ENCODE results near the gene HEXIM1.
A peak's percentile ranks its signal among the peaks of the same experiment; 100 is the strongest.
"Not testable (repeated sequence)": the region's sequence is repeated elsewhere in the genome, so short reads cannot be mapped to it uniquely, and the experiment has no call there.

HEXIM1 gene

GRCh38 chr17:45114117-45114932, 34.0 kb upstream of the HEXIM1 start:
- no peak for DNase-seq

GRCh38 chr17:45115015-45115625, 33.2 kb upstream of the HEXIM1 start:
- DNase-seq = no peak

GRCh38 chr17:45115871-45116270, 32.4 kb upstream of the HEXIM1 start:
- no peak for DNase-seq

GRCh38 chr17:45116434-45117016, 31.8 kb upstream of the HEXIM1 start:
- DNase-seq = no peak

- no peak for DNase-seq
Measured at GRCh38 chr17:45117334-45117733, 30.9 kb upstream of the HEXIM1 start.

DNA sequence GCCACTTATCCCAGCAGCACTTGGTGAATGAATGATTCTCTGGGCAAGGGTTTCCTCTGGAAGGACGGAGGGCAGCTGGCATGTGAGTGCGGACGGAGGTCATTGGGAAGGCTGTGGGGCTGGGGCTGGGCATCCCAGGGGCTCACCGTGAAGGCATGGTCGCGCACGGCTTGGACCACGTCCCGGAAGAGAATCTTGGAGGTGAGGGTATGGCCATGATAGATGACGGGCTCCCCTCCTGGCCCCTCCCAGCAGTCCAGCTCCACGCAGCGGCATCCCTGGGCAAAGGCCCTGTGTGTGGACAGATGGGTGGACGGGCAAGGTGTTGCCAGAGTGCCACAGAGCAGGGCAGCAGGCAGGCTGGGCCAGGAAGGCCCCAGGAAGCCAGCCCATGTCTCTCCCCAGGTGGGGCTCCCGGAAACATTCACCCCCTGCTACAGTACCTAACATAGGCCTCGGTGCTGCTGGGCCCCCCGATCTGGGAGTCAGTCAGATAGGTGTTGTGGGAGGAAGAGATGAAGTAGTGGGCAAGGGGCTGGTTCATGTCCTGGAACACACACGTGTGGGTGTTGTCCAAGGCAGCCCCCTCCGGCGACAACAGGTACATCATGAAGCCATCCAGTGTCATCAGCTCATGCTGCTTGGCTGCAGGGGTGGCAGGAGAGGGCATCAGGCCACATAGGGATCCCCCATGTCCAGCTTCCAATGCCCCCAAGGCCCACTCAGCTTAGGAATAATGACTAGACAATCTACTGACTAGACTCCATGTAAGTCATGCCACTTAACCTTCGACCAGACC, 30.2 kb upstream of the HEXIM1 start:
- no peak for DNase-seq

DNA sequence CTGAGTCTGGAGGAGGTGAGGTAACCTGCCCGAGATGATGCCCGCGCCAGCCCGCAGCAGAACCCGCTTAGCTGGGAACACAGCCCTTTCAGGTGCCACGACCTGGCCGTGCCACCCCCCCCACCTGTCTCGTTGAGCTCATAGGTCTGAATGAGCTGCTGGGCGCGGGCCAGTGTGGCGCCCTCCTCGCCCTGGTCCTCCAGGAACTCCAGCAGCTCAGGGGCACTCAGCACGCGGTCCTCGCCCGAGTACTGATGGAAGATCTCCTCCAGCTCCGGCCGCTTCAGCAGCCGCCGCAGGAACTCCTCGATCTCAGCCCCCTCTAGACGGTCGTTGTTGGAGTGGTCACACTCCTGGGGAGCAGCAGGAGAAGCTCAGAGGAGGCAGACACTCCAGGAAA, 29.6 kb upstream of the HEXIM1 start:
- no peak for DNase-seq

DNA sequence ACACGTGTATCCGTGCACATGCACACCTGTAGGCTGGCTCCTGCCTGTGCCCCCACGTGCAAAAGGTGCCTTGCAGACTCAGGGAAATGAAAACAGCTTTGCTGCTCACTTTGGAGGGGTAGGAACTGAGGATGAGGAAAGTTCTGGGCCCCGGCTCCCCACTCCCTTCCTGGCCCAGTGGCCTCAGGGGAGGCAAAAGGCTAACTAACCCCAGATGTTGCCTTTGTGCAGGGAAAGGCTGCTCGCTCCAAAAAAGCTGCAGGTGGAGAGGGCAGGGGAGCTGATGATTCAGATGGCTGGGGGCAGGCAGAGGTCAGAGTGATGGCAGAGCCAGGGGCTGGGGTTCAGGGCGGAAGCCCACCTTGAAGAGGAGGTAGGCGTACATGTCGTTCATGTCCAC, 28.3 kb upstream of the HEXIM1 start:
- DNase-seq = no peak

DNA sequence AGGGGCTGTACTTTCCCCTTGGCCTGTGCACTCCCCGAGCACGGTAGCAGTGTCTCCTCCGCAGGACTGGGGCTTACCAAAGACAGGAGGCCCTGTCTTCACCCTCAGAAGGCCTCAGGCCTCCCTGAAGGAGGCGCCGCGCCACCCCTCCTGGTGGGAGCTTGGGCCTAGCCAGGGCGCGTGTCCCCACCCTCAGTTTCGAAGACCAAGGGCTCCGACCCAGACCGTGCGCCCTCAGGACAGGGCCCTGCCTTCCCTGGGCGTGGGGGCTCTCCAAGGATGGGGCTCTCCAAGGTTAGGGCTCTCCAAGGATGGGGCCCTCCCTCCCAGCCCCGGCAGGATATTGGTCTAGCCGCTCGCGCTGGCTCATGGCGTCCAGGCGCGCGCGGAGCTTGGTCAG, 27.7 kb upstream of the HEXIM1 start:
- DNase-seq = no peak

DNA sequence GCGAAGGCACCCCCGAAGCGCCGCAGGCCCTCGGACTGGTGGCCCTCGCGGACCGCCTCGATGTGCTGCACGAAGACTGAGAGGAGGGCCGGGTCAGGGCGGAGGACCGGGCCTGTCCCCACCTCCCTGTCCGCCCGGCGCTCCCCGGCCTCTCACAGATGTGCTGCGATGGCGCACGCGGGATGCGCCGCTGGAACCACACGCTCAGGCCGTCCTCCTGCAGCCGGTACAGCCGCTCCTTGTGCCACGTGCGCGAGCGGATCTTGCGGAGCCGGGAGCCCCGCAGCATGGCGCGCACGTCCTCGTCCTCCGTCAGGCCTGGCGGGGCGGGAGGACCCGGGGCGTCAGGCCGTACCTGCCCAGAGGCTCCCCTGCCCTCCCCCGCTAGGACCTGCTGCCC, 27.2 kb upstream of the HEXIM1 start:
- no peak for DNase-seq

DNA sequence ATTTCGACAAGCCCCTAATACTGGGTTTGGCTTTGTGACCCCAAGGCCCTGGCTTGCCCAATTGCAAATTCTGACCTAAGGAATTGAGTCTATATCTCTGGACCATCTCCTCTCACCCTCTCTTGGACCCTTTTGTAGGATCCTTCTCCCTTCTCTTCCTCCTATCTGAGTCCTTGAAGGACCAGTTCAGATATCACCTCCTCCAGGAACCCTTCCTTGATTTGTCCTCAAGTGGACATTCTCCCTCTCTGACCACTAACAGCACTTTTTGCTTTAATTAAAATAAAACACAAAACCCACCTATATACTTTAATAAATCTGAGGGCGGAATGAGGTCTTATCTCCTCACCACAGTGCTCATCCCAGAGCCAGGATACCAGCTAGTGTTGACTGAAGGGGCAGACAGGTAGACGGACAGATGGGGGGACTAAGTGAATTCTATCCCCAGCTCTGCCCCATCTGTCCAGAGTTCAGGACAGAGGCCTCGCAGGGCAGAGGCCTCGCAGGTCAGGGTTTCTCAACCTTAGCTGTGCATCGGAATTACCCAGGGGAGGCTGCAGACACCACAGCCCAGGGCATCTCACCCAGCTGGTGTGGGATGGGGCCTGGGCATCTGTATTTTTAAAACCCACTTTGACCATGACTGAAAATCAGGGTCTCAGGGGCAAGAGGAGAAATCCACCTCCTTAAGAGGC, 25.1 kb upstream of the HEXIM1 start:
- no peak for DNase-seq

DNA sequence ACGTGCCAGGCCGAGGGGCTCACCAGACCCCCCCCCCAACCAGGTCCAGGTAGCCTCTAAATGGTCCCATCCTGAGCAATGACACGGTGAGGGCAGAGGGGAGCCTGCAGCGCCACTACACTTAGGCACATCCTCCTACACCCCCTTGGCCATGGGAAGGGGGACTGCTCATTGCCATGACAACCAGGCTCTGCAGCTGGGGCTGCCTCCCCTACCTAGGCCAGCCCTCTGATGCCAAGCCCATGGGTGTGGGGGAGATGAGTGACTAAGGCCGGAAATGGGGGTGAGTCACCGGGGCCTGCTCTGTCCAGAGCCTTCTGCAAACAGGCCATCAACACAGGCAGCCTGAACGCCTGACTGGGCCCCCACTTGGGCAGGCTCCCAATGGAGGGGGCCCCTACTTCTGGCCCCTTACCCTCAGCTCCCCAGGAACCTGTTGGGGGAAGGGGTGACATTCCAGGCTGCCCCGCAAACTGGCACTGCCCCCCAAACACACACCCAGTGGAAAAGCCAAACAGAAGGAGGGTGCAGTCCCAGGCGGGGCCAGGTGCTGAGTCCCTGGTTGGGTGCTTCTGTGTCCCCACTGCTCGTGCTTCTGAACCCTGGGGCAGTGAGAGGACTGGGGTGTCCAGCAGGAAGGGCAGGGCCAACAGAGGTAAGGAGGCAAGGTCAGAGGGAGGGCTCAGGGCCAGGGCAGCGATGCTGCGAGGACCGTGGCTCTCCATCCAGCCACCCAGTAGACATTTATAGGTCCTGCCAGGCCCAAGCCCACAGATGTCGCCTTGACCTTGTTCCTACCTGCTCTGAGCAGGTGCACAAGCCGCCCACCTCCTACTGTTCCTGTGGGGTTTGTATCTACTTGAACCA, 24.1 kb upstream of the HEXIM1 start:
- DNase-seq = peak; percentile 21

DNA sequence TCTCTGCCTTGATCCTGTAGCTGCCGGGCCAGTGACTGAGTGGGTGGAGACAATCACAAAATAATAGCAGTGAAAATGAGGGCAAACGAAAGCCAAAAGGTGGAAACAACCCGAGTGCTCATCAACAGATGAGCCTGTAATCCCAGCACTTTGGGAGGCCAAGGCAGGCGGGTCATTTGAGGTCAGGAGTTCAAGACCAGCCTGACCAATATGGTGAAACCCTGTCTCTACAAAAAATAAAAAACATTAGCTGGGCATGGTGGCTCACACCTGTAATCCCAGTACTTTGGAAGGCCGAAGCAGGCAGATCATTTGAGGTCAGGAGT, 23.5 kb upstream of the HEXIM1 start:
- DNase-seq = not testable (repeated sequence)

- no peak for DNase-seq
Measured at GRCh38 chr17:45125509-45125908, 22.8 kb upstream of the HEXIM1 start.

GRCh38 chr17:45127207-45127547, 21.1 kb upstream of the HEXIM1 start:
- DNase-seq = no peak

DNA sequence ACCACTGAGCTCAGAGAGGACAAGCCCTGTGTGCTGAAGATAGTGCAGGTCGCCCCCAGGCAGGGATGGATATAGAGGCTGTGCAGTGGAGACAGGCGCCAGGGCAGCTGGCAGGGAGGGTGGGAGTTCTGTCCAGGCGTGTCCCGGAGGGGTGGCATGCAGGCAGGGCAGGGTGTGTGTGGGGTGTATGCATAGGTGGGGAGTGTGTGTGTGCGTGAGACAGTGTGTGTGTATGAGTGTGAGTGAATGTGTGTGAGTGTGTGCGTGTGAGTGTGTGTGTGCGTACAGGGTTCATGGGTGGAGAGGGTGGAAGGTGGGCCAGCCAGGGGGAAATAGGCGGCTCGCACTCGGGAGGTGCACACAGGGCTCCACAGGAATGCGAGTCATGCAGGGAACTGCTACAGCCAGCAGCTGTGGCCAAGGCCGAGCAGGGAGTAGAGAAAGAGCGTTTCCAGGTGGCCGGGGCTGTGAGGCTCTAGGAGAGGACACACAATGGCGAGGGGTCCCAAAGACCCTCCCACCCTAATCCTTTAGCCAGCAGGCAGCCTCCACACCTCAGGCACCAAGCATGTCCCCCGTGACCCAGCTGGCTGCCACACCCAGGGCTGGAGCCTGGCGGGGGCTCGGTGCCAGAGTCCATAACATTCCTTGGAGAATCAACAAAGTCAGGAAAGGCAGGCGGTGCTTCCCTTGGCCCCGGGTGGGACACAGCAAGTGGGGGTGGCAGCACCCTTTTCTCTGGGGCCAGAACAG, 20.6 kb upstream of the HEXIM1 start:
- no peak for DNase-seq

DNA sequence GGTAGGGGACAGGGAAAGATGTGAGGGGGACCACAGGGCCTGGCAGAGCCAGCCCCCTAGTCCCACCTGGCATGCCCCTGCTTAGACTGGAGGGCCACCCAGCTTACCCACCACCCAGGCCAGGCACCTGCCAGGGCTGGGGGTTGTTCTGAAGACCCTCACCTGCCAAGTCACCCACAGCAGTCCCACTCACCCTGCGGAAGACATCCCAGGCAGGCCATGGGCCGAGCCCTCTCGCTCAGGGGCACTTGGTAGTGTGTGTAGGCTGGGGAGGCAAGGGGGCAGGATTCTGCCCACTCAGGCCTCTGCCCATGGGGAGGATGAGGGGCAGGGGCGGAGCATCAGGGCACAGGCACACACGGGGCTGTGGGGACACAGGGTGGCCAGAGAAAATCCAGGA, 19.9 kb upstream of the HEXIM1 start:
- no peak for DNase-seq

DNA sequence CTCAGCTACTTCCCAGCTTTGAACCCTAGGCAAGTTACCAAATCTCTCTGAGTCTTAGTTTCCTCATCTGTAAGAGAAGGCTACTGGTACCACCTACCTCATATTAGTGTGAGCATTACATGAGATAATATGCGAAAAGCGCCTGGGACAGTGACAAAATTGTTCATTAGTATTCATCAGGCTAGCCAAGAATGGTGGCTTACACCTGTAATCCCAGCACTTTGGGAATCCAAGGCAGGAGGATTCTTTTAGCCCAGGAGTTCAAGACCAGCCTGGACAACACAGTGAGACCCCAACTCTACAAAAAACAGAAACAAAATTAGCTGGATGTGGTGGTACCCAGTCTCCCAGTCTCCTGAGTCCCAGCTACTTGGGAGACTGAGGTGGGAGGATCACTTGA, 19.3 kb upstream of the HEXIM1 start:
- no peak for DNase-seq

- DNase-seq = no peak
Measured at GRCh38 chr17:45129426-45129939, 18.8 kb upstream of the HEXIM1 start.

DNA sequence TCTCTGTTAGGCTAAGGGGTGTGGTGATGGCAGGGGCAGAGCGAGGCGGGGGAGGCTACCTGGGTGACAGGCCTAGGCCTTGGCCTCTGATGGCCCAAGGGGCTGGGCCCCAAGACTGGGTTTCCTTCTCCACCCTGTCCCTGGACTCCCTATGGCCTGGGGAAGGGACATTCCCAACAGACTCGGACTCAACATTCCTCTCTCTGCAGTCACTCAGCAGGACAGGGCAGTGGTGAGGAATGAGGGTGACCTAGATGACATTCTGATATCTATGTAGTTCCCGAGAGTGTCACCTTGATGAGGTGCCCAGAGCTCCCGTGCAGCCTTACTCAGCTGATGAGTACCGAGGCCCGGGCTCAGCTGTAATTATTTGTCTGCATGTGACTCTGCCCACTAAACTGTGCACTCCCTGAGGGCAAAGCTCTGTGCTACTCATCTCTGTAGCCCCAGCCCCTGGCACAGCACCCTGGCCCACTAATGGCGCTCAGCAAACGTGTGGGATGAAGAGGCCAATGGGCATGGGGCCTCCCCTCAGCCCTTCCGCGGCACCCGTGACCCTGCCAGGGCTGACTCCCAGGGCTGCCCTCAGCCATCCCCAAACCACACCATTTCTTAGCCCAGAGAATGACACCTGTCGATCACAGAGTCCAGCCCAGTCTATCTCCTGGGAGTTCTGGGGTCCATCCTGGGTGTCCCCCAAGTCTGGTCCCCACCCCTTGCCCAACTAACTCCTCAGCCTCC, 18.2 kb upstream of the HEXIM1 start:
- no peak for DNase-seq

All from activated effector memory CD4-positive, alpha-beta T cell treated with Interleukin-2 at 50 U/mL for 16 hours (primary cell).